Dendritic cell treated with granulocyte-macrophage colony-stimulating factor and Interleukin-4, amounts not matched to agents 40 ng/mL and 50 ng/mL, for 4 days (primary cell): ENCODE data around the gene SPTB.

Experiments
- H3K27ac Mint-ChIP-seq: one replicate; pipeline ENCODE4 v1.8.0; 2022; ENCODE audit warnings: mild to moderate bottlenecking, mixed read lengths
- H3K27me3 Mint-ChIP-seq: one replicate; pipeline ENCODE4 v1.8.0; 2022; ENCODE audit warnings: mild to moderate bottlenecking, mixed read lengths
- H3K36me3 Mint-ChIP-seq: one replicate; pipeline ENCODE4 v1.8.0; 2022; ENCODE audit warnings: low read depth, mixed read lengths
- H3K4me1 Mint-ChIP-seq: one replicate; pipeline ENCODE4 v1.8.0; 2022; ENCODE audit warnings: low read depth, mixed read lengths
- H3K4me3 Mint-ChIP-seq: one replicate; pipeline ENCODE4 v1.8.0; 2022; ENCODE audit warnings: mild to moderate bottlenecking, moderate library complexity, mixed read lengths
- H3K9me3 Mint-ChIP-seq: one replicate; pipeline ENCODE4 v1.8.0; 2022; ENCODE audit warnings: mixed read lengths
- intact Hi-C: fragments of 100-400 bp; cut with micrococcal nuclease; formaldehyde crosslinking; loops from one replicate; pipeline ENCODE4 v1.15.0; 2022

SPTB gene

GRCh38 chr14:64727551-64728071, 152.1 kb downstream of the SPTB start:
- Mint-ChIP-seq H3K4me1 (peaks cover 17% of the 10 kb centered on the region), H3K36me3 (peaks cover 61% of the 10 kb centered on the region), H3K4me3 (no peak overlapping the region), H3K27me3 (no peaks in the 10 kb centered on the region), H3K9me3 (no peaks in the 10 kb centered on the region), H3K27ac (no peak overlapping the region)
- intact Hi-C loops, result no loop called here

DNA sequence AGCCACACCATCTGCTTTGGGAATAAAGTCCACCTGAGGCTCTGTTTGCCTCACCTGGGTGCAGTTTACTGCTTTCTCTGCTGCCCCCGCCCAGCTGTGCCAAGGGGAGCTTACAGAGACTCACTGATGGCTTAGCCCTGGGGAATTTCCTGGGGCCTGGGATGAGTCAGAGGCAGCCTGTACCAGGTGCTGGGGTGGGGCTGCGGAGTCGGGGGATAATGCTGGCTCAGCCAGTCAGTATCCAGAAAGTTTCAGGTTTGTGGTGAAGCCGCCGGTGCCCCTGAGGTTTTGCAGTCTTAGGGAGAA, 153.2 kb downstream of the SPTB start:
- intact Hi-C loops, result no loop called here
- Mint-ChIP-seq H3K4me1 (peaks cover 27% of the 10 kb centered on the region), H3K36me3 (peaks cover 51% of the 10 kb centered on the region), H3K27me3 (no peaks in the 10 kb centered on the region), H3K9me3 (no peaks in the 10 kb centered on the region), H3K27ac (no peak overlapping the region), H3K4me3 (no peak overlapping the region)

- no peak overlapping the region for H3K27ac Mint-ChIP-seq
- peaks cover 32% of the 10 kb centered on the region for H3K4me1 Mint-ChIP-seq
Measured at GRCh38 chr14:64725879-64726584, 153.7 kb downstream of the SPTB start.

DNA sequence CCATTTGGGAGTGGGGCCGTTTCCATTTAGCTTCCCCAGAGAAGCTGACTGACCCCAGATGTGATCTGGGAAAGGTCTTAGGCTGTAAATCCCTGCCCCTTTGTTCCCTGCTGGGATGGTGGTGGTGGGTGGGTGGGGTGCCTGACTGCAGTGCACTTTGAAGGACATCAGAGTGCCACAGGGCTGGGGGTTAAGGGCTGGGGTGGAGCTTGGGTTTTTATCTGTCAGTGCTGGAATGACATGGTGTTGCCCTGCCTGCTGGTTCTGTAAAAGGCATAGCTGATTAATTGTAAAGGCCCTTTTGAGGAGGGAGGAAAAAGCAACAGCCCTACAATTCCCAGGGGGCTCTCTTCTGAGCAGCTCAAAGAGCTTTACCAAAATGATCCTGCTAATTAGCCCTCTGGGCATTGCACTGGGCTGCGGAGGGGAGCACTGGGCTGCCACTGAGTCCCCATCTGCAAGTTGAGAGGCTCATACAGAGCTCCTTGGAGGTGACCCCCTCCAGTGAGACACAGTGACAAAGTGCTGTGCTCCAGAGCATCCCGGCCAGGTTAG, 154.4 kb downstream of the SPTB start:
- Mint-ChIP-seq H3K27ac (no peak overlapping the region), H3K9me3 (no peaks in the 10 kb centered on the region), H3K27me3 (no peaks in the 10 kb centered on the region), H3K4me1 (peaks cover 39% of the 10 kb centered on the region), H3K36me3 (peaks cover 39% of the 10 kb centered on the region), H3K4me3 (no peak overlapping the region)
- intact Hi-C loops, result no loop called here

More at GRCh38 chr14:64725879-64726584, 153.7 kb downstream of the SPTB start:
- Mint-ChIP-seq H3K36me3 (peaks cover 45% of the 10 kb centered on the region), H3K4me3 (no peak overlapping the region), H3K9me3 (no peaks in the 10 kb centered on the region), H3K27me3 (no peaks in the 10 kb centered on the region)
- intact Hi-C loops, result no loop called here

DNA sequence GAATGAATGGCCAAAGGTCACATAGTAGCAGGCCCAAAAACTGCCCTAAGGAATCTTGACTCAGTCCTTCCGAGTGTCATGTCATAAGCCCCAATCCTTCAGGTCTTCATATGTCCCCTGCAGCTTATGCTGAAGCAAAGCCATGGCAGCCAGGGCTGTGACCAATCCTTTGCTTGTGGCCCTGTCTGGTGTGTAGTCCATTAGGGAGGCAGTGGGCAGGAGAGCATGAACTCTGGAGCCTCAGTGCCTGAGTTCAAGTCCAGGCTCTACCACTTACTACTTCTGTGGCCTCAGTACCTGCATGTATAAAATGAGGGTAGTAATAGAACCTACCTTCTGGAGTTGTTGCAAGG, 155.2 kb downstream of the SPTB start:
- no peak overlapping the region for H3K4me3 Mint-ChIP-seq
- intact Hi-C loops, result loop anchor here (5.0 kb wide), 1 partner anchor 33 kb away; no protein-coding TSS in a partner anchor
- no peak overlapping the region for H3K27ac Mint-ChIP-seq
- H3K4me1 Mint-ChIP-seq, result peaks cover 46% of the 10 kb centered on the region
- H3K9me3 Mint-ChIP-seq, result no peaks in the 10 kb centered on the region
- no peaks in the 10 kb centered on the region for H3K27me3 Mint-ChIP-seq
- peaks cover 31% of the 10 kb centered on the region for H3K36me3 Mint-ChIP-seq

- Mint-ChIP-seq H3K4me3 (no peak overlapping the region), H3K9me3 (no peaks in the 10 kb centered on the region), H3K27ac (no peak overlapping the region), H3K27me3 (no peaks in the 10 kb centered on the region), H3K4me1 (peaks cover 48% of the 10 kb centered on the region), H3K36me3 (peaks cover 26% of the 10 kb centered on the region)
- intact Hi-C loops, result loop anchor here (5.0 kb wide), 1 partner anchor 33 kb away; no protein-coding TSS in a partner anchor
Measured at GRCh38 chr14:64723691-64724577, 155.8 kb downstream of the SPTB start.

DNA sequence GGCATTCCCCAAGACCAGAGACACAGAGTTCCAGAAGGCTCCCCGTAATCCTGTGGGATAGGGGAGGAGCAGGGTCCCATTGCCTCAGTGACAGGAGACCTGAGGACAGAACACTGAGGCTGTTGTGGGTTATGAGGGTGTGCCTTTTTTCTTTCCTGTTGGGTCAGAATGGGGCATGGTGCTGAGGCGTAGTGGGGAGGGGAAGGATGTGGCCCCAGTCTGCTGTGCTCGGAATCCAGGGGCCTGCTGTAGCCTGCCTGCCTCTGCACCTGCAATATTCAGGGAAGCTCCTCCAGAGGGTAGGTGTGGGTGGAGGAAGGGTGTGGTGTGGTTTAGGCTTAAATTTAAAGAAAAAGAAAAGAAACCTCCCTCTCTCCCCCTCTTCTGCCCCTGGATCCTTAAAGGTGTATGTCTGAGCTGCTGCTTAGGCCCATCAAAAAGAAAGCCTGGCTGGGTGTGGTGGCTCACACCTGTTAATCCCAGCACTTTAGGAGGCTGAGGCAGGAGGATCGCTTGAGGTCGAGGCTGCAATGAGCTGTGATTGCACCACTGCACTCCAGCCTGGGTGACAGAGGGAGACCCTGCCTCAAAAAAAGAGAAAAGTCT, 156.8 kb downstream of the SPTB start:
- peaks cover 57% of the 10 kb centered on the region for H3K4me1 Mint-ChIP-seq
- no peak overlapping the region for H3K27ac Mint-ChIP-seq
- H3K27me3 Mint-ChIP-seq, result no peaks in the 10 kb centered on the region
- peaks cover 21% of the 10 kb centered on the region for H3K36me3 Mint-ChIP-seq
- intact Hi-C loops, result loop anchor here (5.0 kb wide), 1 partner anchor 34 kb away; no protein-coding TSS in a partner anchor
- no peaks in the 10 kb centered on the region for H3K9me3 Mint-ChIP-seq
- no peak overlapping the region for H3K4me3 Mint-ChIP-seq

GRCh38 chr14:64721899-64722298, 157.8 kb downstream of the SPTB start:
- Mint-ChIP-seq H3K27me3 (no peaks in the 10 kb centered on the region), H3K4me3 (no peak overlapping the region), H3K27ac (no peak overlapping the region), H3K4me1 (peaks cover 68% of the 10 kb centered on the region), H3K36me3 (peaks cover 13% of the 10 kb centered on the region), H3K9me3 (no peaks in the 10 kb centered on the region)
- intact Hi-C loops, result loop anchor here (5.0 kb wide), 1 partner anchor 35 kb away; no protein-coding TSS in a partner anchor

- Mint-ChIP-seq H3K36me3 (peaks cover 13% of the 10 kb centered on the region), H3K27ac (no peak overlapping the region), H3K4me3 (no peak overlapping the region), H3K4me1 (peaks cover 73% of the 10 kb centered on the region), H3K27me3 (no peaks in the 10 kb centered on the region), H3K9me3 (no peaks in the 10 kb centered on the region)
- intact Hi-C loops, result loop anchor here (5.0 kb wide), 1 partner anchor 36 kb away; no protein-coding TSS in a partner anchor
Measured at GRCh38 chr14:64721391-64721791, 158.3 kb downstream of the SPTB start.

DNA sequence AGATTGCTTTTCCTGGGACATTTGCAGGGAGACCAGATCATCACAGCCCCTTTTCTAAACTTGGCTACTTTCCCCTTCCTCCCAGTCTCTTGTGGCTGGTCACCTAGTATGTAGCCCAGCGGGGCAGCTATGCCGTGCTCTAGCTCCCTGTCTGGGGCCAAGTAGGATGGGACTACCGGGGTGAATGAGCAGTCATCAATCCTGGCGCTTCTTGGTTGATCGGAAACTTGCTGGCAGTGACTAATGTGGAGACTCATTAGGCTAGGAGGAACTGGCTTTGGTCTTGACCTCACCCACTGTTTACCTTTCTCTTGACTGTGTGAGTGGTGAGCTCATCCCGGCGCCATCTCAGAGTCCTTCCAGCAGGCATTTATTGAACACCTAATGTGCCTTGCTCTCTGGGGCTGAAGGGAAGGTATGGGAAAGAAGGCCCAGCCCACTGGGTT, 159.6 kb downstream of the SPTB start:
- H3K36me3 Mint-ChIP-seq, result peaks cover 13% of the 10 kb centered on the region
- no peaks in the 10 kb centered on the region for H3K27me3 Mint-ChIP-seq
- H3K4me3 Mint-ChIP-seq, result no peak overlapping the region
- H3K9me3 Mint-ChIP-seq, result no peaks in the 10 kb centered on the region
- peaks cover 85% of the 10 kb centered on the region for H3K4me1 Mint-ChIP-seq
- no peak overlapping the region for H3K27ac Mint-ChIP-seq
- intact Hi-C loops, result loop anchor here (5.0 kb wide), 1 partner anchor 37 kb away; no protein-coding TSS in a partner anchor

- Mint-ChIP-seq H3K4me3 (no peak overlapping the region), H3K36me3 (peaks cover 13% of the 10 kb centered on the region), H3K27me3 (no peaks in the 10 kb centered on the region), H3K9me3 (no peaks in the 10 kb centered on the region), H3K27ac (no peak overlapping the region), H3K4me1 (peaks cover 91% of the 10 kb centered on the region)
- intact Hi-C loops, result no loop called here
Measured at GRCh38 chr14:64719601-64720000, 160.1 kb downstream of the SPTB start.

DNA sequence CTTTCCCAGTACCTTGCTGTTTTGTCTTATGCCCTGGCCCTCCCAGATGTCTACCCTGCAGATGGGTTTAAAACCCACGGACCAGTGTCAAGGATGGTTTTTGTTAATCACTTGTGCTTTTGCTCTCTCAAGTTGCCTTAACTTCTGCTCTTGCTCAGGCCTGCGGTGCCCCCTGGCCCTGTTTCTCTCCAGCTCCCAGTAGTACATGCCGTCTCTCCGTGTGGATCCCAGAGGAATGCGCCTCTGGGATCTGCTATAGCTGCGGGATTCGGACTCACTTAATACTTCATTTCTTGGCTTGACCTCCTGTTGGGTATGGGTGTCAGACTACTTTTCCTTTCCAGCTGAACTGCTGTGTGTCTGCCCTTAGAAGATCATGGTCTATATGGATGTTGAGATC, 160.9 kb downstream of the SPTB start:
- intact Hi-C loops, result no loop called here
- Mint-ChIP-seq H3K27ac (no peak overlapping the region), H3K4me1 (peaks cover 91% of the 10 kb centered on the region), H3K4me3 (no peak overlapping the region), H3K27me3 (no peaks in the 10 kb centered on the region), H3K36me3 (peaks cover 10% of the 10 kb centered on the region), H3K9me3 (no peaks in the 10 kb centered on the region)

- peaks cover 94% of the 10 kb centered on the region for H3K4me1 Mint-ChIP-seq
- H3K36me3 Mint-ChIP-seq, result peaks cover 6% of the 10 kb centered on the region
- no peaks in the 10 kb centered on the region for H3K9me3 Mint-ChIP-seq
- intact Hi-C loops, result no loop called here
- no peak overlapping the region for H3K4me3 Mint-ChIP-seq
- no peak overlapping the region for H3K27ac Mint-ChIP-seq
- H3K27me3 Mint-ChIP-seq, result no peaks in the 10 kb centered on the region
Measured at GRCh38 chr14:64717870-64718269, 161.8 kb downstream of the SPTB start.
